HG03575 (cell line): ENCODE measurements around the gene RANBP3L.
"Not testable (repeated sequence)": the region's sequence is repeated elsewhere in the genome, so short reads cannot be mapped to it uniquely, and the experiment has no call there.

Experiments used
- ATAC-seq: cut with Tn5 transposase; IDR thresholded peaks from one replicate; pipeline ENCODE4 v1.9.1; 2021; ENCODE audit not compliant: unreplicated experiment, insufficient number of reproducible peaks, low FRiP score; ENCODE audit errors: extremely low read depth

Gene RANBP3L

GRCh38 chr5:36222620-36223019 lies 79.1 kb downstream of the RANBP3L start:
- no peak for ATAC-seq

DNA sequence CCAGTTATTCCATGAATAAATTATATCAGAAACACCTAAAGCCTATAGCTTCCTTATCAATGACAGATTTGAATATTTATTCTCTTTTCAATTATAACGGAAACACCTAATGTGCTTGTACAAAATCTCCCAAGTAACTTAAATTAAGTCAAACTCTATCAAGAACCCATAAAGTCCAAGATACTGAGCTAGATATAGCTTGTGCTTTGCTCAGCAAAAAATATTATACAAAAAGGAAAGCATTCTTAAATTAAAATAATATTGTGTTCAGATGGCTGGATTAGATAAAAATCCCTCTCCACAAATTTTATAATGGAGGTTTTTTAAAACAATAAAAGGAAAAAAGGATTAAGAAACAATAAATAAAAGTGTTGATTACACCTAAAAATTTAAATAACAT lies 83.7 kb downstream of the RANBP3L start:
- no peak for ATAC-seq

DNA sequence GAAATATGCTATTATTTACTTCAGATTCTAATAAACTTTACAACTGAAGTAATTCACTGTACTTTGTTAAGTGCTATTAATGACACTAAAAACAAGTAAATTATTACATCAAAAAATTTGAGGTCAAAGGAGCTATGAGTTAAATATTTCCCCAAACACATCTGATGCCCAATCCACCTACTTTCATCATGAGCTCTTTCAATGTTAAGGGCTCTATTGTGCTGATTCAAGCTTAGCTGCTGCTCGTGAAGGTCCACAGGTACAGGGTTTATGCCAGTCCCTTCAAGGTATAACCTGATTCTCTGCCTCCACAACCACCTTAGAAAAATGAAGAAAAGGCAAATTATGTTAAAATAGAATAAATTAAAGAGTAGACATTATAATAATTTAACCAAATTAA lies 84.1 kb downstream of the RANBP3L start:
- no peak for ATAC-seq

DNA sequence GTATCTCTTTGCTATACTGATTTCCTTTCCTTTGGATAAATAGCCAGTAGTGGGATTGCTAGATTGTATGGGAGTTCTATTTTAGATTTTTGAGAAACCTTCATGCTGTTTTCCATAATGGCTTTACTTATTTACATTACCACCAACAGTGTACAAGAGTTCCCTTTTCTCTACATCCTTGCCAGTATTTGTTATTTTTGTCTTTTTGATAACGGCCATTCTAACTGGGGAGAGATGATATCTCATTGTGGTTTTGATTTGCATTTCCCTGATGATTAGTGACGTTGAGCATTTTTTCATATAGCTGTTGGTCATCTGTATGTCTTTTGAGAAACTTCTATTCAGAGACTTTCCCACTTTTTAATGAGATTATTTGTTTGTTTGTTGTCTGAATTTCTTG lies 85.8 kb downstream of the RANBP3L start:
- ATAC-seq: no peak

DNA sequence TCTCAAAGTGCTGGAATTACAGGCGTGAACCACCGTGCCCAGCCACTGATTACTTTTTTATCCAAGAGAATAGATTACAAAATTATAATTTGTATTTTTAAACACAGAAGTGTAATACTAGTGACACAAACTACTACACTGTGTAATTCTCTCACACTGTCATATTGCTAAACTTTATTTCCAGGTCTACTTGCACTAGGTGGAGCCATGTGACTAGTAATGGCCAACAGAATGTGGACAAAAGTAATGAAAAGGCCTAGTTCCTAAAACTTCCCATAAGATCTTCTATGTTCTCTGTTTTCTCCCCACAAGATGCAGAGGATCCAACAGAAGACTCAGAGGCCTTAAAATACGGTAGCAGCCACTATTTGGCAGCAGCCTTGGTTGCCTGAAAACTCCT lies 87.3 kb downstream of the RANBP3L start:
- no peak for ATAC-seq

GRCh38 chr5:36209664-36210063 lies 92.0 kb downstream of the RANBP3L start:
- no peak for ATAC-seq

DNA sequence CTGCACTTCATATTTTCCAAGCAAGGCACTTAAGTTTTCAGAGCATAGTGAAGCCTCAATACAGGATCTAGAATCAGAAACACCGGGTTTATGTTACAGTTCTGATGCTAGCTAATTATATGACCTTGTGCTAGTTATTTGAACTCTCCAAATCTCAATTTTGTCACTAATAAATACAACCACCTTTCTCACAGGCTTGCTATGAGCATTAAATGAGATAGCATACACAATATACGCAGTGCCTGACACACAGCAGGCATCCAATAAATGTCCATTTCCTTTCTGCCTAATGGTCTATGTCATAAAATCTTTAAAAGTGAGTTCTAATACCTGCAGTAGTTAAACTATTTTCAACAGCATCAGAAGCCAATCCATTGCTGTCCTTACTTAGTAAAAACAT lies 92.9 kb downstream of the RANBP3L start:
- ATAC-seq: no peak

DNA sequence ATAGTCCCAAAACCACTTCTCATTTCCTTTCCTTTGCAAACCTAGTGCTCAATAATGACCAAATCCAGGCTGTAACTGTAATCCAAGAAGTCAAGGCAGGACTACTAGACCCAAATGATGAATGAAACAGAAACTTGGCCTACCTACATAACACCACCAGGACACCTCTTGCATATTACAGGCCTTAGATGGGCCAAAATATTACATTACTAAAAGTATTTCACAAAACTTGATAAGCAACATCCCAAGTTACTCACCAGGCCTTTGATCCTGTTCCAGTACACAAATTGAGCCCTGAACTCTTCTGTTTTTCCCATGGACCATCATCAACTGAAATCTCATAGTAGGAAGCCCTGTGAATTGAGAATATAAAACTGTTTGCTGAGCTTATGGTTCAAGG lies 94.8 kb downstream of the RANBP3L start:
- ATAC-seq: no peak

DNA sequence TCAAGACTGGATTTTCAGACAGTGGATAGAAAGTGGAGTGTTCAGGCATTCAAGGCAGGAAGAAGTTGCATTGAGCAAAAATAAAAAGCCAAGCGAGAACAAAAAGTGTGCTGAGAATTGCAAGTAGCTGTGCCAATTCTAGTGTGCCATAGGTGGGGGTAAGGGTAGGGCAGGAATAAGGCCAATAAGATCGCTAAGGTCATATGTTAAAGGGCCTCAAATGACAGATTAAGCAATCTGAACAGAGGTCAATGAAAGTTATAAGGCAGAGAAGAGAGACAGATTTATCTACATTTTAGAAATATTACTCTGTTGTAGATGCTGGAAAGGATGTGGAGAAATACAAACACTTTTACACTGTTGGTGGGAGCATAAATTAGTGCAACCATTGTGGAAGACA lies 96.4 kb downstream of the RANBP3L start:
- no peak for ATAC-seq

DNA sequence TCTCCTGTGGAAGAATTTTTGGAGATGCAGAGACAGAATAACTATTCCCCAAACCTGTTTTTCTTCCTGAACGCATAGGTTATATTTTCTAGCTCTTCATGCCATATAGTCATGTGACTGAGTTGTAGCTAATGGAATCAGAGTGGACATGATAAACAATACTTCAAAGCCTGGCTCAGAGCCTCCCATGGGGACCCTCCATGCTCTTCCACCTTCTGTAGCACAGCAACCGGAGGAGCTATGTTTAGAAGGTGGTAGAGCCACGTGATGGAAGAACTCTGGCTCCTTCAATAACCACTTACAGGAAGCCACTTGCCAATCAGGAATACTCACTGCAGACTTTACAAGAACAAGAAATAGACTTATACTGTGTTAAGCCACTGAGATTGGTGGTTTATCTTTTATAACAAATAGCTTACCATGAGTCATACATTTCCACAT lies 99.2 kb downstream of the RANBP3L start:
- no peak for ATAC-seq

- no peak for ATAC-seq
Observed at GRCh38 chr5:36200513-36200912, 101.2 kb downstream of the RANBP3L start.

DNA sequence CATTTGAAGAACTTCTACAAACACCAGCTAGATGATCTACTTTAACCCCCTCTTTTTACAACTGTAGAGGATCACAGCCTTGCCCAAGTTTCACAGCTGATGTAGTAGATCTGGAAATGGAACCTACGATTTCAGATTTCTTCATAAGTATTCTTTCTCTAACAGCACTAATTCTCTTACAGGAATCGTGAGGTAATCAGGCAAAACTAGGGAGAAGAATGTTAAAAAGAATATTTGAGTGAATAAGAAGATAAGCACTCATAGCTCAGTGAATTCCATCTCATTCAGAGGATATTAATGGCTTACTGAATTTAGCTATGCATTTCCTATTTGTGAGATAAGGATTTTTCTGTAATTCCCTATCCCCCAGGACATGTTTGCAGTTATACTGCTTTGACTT lies 102.1 kb downstream of the RANBP3L start:
- no peak for ATAC-seq

DNA sequence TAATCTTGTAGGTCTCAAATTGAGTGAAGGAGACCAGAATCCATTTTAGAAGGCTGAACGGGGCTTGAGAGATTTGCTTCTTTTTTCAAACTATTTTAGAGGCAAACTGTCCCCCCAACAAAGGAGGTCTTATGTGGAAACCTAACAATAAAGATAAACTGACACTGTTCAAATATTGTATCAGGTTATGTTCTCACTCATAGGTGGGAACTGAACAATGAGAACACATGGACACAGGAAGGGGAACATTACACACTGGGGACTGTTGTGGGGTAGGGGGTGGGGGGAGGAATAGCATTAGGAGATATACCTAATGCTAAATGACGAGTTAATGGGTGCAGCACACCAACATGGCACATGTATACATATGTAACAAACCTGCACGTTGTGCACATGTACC lies 102.9 kb downstream of the RANBP3L start:
- ATAC-seq: not testable (repeated sequence)
